ENCODE measurements around the gene ARFGAP3.

ARFGAP3 gene

DNA sequence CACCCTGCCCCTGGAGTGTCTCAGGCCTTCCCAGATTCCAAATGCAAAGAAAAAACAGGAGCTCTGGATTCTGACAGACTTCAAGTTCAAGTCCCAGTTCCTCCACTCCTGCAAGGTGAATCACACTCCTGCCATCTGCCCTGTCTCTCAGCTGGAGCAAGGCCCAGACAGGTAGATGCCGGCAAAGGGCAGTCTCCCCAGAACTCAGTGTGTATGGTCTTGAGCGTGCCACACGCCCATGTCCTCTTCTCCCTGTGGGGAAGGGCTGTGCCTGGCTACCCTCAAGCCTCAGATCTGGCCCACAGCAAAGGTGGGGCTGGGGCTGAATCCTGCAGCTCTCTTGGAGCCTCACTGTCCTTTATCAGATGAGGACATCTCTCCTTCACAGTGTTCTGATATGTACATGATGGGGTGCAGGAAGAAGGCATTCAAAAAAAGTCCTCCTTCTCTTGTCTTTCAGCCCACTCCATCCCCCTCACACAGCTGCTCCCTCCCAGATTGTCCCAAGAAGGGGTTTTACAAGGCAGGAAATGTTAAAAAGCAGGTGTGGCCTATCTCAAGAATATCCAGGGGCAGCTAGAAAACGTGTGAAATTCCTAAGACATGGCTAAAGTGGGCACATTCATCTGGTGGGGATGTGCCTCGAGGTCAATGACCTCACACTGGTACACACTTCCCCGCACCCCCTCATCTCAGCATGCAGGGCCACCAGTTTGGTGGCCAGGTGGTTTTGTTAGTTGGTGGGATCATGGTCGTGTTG lies 27.7 kb upstream of the ARFGAP3 start:
- DNase-seq (ENCODE audit: low read depth in 1 of 2, low spot score in 1 of 2) = no peak

DNA sequence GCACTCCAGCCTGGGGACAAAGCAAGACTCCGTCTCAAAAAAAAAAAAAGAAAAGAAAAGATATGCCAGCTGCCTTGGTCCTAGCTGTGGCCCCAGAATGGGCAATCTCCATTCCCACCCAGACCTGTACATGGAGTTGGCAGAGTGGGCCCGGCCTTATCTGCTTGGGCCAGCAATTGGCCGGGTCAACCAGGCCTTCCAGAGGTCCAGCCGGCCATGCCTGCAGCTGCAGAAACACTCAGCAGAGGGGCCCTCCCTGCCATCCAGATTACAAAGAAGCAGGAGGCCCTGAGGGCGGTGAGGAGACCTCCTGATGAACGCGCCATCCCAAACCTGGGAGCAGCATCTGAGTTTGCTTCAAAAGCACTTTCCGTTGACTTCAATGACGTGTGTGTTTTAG lies 26.9 kb upstream of the ARFGAP3 start:
- DNase-seq (ENCODE audit: low read depth in 1 of 2, low spot score in 1 of 2) = no peak

DNA sequence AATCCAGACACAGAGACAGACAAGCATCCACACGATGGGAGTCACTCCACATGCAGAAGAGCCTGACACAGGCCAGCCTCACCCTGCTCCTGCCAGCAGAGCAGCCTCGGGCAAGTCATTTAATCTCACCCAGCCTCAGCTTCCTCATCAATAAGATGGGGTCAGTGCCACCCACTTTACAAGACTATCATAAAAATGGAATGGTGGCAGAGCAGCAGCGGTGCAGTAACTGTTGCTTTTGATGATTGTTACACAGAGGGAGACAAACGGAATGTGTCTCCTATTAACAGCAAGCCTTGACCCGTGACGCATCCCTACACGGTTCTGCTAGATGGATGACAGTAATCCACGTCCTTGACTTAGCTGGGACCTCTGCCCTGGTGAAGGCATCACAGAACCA lies 26.0 kb upstream of the ARFGAP3 start:
- no peak for DNase-seq (ENCODE audit: low read depth in 1 of 2, low spot score in 1 of 2)

DNA sequence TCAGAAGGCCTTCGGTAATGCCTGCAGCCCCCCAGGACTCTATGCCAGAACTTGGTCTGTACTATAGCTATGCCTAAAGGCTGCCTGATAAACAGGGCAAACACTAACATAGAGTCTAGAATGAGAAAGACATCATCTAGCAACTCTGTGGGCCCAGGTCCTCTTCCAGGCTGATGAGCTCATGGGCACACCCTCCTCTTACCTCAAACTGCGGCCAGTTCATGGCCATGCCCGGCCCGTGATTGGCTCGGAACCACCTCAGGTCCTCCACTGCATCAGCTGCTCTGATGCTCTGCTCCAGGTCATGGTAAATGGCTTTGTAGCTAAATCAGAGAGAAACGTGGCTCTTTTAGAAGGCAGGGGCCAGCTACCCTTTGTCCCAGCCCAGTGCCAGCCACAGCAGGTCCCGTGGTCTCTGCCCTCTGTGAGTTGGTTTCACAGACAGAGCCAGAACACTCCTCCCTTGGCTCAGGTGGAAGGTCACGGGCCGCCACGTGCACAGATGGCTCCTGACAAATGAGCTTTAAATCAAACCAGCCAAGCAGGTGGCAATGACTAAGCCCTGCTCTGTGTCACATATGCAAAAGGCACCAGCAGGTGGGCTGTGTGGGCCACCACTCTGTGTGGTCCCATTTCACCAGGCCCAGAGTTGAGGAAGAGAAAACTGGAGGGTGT lies 25.0 kb upstream of the ARFGAP3 start:
- no peak for DNase-seq (ENCODE audit: low read depth in 1 of 2, low spot score in 1 of 2)

DNA sequence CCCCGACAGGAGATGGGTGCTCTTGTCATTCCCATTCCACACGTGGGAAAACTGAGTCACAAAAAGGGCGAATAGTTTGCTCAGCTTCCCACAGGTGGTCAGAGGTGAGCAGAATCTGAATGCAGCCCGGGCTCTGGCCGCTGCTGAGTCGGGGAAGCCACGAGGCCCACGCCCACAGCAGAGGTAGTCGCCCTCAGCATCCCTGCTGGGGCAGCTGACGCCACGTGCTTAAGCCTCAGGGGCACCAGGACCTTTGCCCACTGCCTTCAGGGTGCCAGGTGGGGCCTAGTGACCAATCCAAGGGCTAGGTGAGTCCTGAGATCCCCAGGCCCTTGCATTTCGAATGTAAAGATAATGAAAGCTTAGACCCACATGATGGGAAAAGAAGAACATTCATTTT lies 24.2 kb upstream of the ARFGAP3 start:
- no peak for DNase-seq (ENCODE audit: low read depth in 1 of 2, low spot score in 1 of 2)

DNA sequence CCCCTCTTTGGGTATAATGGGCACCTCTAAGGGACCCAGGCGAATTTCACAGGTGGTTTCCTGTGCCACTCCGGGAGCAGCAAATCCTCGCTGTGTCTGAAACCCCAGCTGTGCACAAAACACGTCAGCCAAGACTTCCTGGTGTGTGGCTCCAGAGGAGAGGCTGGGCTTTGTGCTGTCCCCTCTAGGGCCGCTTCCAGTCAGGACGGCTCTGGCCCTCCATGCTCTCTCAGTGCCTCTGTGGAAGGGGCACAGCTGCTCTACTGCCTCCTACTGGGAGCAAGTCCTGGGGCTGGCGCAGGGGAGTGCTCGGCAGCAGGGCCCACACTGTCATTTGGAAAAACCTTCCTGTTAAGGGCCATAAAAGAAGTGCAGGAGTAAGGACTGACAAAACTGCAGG lies 23.7 kb upstream of the ARFGAP3 start:
- DNase-seq (ENCODE audit: low read depth in 1 of 2, low spot score in 1 of 2) = no peak

DNA sequence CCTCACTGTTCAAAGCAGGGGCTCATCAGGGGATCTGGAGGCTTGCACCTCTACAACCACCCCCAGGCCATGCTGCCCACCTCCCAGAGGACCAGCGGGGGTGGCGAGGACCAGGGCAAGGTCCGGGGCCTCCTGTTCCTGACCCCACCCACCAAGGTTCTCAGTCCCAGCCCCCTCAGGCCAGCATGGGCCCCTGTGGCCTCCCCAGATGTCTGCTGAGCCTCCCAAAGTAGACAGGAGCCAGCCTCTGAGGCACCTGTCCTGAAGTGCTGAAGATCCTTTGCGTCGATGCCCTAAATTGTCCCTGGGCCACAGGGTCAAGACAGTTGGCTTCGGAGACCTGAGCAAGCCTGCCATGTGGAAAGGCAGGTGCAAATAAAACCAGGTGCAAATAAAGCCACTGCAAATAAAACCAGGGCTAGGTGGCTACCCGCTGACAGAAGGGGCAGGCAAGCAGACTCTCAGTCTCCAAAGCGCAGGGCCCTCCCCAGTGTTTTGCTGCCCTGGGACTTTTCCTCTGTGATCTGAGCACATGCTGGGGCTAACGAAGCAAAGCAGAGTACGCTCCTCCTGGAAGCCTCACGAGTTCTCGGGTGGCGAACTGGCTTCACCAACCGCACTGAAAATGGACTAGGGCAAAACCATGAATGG lies 22.4 kb upstream of the ARFGAP3 start:
- DNase-seq (ENCODE audit: low read depth in 1 of 2, low spot score in 1 of 2) = no peak

DNA sequence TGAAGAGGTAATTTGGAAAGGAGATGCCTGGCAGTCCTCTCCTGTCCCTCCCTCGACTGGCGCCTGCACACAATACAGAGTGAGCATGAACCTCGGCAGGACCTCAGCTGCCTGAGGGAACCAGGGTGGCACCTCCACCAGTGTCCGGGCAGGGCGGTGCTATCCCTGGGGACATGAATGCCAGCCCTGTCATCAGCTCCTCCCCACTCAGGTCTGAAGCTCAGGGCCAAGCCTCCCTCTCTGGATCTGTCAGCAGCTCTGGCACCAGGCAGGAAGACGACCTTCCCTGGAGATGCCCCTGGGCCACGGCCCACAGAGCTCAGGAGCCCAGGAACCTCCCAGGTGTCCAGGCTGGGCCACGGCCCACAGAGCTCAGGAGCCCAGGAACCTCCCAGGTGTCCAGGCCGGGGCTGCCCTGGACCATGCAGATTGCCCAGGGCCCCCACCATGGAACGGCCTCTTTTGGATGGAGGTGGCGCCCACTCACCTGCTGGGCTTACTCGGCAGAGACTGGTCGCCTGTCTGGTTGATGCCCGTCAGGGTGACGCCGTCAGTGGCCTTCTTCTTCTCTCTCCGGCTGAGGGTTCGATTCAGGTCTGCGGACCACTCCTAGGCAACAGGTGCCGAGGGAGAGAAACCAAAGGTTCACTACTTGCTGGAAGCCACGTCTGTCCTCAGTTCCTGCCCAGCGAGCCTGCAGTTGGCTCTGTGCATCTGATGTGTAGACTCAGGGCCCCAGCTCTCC lies 21.7 kb upstream of the ARFGAP3 start:
- DNase-seq (ENCODE audit: low read depth in 1 of 2, low spot score in 1 of 2) = no peak

DNA sequence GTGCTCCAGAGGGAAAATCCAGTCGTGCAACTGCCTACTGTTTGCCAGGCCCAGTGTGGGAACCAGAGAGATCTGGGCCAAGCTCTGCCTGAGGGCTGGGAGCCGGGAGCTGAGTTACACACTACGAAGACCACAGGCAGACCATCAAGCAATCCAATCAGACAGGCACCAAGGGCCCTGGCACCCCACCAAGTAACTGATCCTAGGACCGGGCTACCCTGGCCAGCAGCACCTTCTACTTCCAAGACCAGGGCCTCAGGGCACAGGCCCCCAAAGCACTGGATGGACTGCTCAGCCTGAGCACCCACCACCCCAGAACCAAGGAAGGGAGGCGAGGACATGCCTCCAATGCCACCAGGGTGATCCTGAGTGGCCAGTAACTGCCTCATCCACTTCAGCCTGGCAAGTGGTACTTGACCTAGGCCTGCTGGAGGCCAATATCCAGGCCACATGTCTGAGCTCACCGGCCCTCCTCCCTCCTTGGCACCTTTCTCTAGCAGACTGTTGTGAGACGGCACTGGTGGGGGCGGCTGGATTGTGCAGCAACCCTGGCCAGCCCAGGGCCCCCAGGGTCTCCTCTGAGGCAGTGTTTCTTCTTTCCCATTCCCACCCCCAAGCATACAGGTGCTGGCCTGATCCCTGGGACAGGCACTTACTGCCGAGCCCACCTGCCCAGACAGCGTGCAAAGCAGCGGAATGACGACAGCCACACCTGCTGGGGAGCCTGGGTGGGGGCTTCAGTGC lies 20.7 kb upstream of the ARFGAP3 start:
- no peak for DNase-seq (ENCODE audit: low read depth in 1 of 2, low spot score in 1 of 2)

DNA sequence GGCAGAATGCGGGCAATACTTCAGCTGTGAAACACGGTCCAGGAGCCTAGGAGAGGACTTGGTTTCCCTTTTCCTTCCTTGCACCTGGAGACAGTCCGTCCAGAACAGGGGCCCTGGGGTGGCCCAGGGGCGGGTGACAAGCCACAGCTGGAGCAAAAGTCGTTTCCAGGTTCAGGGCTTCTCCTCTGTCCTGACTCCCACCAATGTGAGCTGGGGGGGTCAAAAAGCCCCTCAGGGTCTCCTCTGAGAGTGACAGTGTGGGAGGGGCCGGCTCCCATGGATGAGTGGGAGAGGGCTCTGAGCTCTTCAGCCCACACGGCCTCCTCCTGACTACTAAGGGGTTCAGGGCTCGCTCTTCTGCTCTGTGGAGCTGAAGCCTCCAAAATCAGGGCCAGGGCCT lies 20.1 kb upstream of the ARFGAP3 start:
- no peak for DNase-seq (ENCODE audit: low read depth in 1 of 2, low spot score in 1 of 2)

DNA sequence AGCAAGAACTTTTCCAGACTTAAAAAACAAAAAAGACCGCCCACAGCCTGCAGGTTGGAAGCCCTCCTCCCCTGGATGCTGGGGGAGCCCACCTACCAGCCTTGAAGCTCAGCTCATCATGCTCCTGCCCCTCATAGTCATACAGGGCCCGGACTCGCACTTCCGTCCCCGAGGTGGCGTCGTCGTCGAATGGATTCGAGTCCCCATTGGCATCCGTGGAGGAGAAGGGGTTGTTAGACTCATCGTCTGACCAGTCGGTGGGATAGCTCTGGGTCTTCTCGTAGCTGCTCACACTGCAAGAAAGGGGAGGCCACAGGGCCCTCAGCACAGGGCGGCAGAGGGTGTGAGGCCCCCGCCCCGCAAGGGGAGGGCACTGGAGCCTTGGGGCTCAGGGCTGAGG lies 19.0 kb upstream of the ARFGAP3 start:
- no peak for DNase-seq (ENCODE audit: low read depth in 1 of 2, low spot score in 1 of 2)

DNA sequence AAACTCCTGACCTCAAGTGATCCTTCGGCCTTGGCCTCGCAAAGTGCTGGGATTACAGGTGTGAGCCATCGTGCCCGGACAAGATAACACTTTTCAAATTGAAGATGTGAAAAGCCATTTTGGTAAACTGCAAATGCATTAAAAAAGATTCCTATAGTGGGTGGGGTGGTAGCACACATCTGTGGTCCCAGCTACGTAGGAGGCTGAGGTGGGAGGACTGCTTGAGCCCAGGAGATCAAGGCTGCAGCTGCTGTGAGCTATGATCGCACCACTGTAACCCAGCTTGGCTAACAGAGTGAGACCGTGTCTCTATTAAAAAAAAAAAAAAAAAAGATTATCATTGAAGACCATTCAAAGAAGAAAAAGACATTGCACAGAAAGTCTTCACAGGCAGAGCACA lies 16.9 kb upstream of the ARFGAP3 start:
- no peak for DNase-seq (ENCODE audit: low read depth in 1 of 2, low spot score in 1 of 2)

DNA sequence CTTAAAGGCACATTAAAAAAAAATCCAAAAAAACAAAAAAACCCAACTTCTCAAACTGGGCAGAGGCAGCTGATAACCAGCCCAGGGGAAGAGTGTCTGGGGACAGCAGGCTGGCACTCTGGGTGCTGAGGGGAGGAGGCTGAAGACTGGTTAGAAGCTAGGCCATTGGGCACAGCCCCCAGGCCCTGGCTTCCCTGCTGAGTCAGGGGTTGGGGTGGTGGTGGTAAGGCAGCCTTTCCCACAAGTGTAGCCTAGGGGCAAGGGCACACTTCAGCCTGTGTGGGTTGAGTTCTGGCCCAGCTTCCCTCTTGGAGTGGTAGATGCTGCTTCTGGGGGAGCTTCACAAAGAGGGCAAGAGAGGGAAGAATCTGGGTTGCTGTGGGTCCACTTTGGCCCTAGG lies 16.3 kb upstream of the ARFGAP3 start:
- DNase-seq (ENCODE audit: low read depth in 1 of 2, low spot score in 1 of 2) = no peak

DNA sequence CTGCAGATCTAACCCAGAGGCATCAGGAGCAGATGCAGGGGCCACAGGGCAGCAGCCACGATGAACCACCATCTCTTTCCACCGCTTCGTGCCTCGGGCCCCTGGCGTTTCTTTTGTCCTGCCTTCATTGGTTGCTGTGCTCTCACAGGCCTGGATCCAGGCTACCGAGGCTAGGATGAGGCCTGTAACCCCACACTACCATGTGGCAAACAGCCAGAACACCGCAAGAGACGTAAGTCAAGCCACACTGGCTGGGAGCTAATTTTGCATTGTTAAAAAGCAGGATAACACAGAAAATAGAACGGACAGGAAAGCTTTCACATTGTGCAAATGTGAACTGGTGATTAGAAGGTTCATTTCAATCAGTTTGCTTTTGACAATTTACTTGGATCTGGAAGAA lies 15.7 kb upstream of the ARFGAP3 start:
- DNase-seq (ENCODE audit: low read depth in 1 of 2, low spot score in 1 of 2) = no peak

DNA sequence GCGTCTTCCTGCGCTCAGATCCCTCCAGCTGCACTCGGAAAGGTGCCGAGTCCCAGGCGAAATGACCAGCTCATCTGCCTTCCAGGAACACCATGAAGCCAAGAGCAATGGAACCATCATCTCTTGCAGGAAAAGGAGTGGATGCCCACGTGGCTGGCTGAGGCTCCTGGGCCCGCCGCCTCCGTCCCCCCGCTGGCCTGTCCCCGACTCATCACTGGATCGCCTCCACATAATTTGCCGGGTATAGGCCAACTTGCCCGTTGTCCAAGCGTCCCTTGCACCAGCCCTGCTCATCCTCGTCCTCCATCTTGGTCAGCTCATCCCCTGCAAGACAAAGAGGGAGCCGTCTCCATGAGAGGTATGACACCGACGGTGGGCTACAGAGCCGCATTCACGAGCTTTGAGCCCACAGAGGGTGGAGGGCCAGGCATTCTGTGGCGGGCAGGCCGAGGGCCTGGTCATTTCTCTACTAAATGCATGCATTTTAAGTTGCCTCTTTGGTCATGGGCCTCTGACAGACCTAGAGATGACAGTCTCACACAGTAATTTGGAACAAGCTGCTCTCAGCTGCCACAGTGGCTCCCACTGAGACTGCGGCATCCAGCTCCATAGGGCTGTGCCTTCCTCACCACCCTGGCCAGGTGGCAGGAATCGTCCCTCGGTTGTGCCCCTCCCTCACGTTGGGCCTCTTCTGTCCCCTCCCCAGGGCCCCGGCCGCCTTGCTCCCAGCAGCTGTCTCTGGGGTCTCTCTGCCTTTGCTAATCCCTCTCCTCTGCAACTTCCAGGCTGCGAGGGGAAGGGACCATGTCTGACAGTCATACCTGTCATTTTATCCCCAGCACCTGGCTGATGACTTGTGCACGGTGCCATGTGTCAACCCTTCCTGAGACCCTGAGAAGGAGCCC lies 14.3 kb upstream of the ARFGAP3 start:
- no peak for DNase-seq (ENCODE audit: low read depth in 1 of 2, low spot score in 1 of 2)

DNA sequence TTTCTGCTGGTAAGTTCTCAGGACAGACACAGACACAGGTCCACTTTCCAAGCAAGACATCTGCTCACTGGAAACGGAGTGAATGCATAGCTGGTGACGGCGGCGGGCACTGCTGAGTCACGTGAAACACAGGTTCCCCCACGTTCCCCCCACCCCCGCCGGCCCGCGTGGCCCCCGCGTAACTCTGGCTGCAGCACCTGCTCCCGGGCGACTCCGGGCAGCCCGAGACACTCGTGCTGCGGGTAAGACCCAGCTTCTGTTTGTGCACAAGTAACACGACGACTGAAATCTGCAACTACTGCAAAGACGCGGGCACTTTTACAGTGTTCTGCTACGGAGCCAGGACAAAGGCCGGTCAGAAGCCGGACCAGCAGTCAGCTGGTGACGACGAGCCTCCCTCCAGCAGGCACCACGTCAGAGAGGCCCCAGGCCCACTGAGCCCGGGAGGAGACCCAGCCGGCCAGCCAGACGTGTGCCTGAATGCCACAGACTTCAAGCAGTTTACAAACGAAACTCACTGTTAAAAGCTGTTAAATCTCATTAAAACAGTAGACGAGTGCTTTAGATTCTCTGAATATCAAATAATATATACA lies 12.9 kb upstream of the ARFGAP3 start:
- DNase-seq (ENCODE audit: low read depth in 1 of 2, low spot score in 1 of 2) = no peak

DNA sequence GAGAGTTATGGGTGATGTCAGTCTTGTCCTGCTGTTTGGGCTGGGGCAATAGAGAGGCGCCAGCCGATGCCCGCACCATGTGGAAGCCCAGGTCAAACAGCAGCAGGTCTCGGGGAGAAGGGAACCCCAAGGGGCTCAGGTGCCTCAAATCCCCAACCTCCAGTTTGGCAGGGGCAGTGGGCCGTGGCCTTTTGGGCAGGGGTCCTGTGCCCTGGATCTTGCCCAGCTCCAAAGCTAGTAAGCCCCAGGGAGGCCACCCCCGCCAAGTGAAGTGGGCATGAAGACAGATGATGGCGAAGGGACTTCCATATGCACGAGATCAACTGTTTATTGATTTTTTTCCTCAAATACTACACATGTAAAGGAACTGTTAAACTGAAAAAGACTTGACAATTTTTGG lies 12.4 kb upstream of the ARFGAP3 start:
- DNase-seq (ENCODE audit: low read depth in 1 of 2, low spot score in 1 of 2) = no peak

DNA sequence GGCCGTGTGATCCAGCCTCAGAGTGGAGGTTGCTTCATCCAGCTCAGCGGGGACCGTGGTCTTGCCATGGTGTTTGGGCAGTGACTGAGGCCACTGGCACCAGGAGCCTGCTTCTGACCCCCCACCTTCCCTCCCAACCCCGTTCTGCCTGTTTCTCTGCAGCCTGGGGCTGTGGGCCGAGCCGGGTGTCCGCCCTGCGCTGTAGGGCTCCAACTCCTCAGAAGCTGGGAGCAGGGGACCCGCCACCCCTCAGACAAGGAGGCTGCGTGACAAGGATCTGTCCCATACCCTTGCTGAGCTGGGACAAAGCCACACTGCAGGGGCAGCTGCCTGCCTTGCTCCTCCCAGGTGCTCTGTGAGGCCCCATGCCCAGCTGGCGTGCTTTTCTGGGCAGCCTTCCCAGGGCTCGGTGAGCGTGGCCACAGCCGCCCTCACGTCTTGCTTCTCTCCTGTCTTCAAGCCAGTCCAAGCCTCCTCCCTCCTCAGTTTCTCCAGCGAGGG lies 11.7 kb upstream of the ARFGAP3 start:
- no peak for DNase-seq (ENCODE audit: low read depth in 1 of 2, low spot score in 1 of 2)

DNA sequence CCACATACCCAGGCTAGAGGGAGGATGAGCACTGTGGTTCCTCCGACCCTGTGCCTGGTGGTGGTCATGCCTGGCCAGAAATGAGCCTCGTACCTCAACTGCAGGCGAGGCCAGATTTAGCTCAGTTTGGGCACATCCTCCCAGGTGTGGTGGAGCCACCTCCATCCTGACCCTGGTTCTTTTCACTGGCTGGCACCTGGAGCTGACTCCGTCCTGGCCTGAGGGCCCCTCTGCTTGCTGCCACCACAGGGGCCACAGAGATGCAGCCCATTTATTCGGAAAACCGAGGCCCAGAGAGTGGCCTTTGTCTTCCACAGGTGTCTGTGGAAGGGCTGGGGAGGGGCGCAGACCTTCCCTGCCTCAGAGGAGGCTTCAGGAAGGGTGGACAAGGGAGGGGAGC lies 9.0 kb upstream of the ARFGAP3 start:
- no peak for DNase-seq (ENCODE audit: low read depth in 1 of 2, low spot score in 1 of 2)

DNA sequence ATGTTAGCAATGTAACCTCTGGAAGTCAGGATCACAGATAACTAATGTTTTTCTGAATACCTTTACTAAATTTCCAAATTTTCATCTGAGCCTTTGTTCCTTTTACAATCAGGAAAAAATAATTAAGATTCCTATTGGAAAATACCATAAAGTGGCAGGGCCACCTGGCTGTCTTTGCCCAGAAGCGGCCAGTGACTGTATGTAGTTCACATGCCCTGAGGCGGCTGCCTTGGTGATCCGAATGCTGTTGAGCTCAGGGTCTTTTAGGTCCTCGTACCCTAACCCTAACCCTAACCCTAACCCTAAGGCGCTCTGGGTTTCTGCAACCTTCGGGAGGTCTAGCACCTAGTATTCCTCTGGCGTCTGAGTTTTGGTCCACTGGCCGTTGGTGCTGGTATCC lies 8.5 kb upstream of the ARFGAP3 start:
- no peak for DNase-seq (ENCODE audit: low read depth in 1 of 2, low spot score in 1 of 2)
